Keratinocyte (primary cell): Measurements from ENCODE around the gene SLC19A1.

Experiments used
- CTCF ChIP-seq, 3 experiments: IDR thresholded peaks in 1 of 3; conservative IDR thresholded peaks in 1 of 3; optimal IDR thresholded peaks in 1 of 3; 2 replicates in 2 of 3; 3 replicates in 1 of 3; pipeline versions ENCODE3 to v1.5.1; 2011; ENCODE audit warnings: low read length in 3 of 3, mild to moderate bottlenecking in 3 of 3, moderate library complexity in 2 of 3, control low read depth in 1 of 3, inconsistent platforms in 1 of 3; ENCODE audit not compliant: insufficient read depth in 2 of 3; ENCODE audit errors: extremely low read depth in 1 of 3
- EZH2 ChIP-seq: IDR thresholded peaks from one replicate; pipeline ENCODE4 v1.6.1; 2012; ENCODE audit warnings: inconsistent platforms, mild to moderate bottlenecking, low read length, moderate library complexity

GRCh38 chr21:45477176-45478114 is 64.8 kb downstream of the SLC19A1 start:
- TF ChIP-seq CTCF (optimal IDR thresholded peaks at IDR 0.05 in 1 of 3, IDR thresholded peaks at IDR 0.05 in 1 of 3, conservative IDR thresholded peaks at IDR 0.05 in 1 of 3; ENCODE audit: extremely low read depth in 1 of 3, insufficient read depth in 2 of 3, low read length in 3 of 3) (no peak), EZH2 (no peak)
